Brain microvascular endothelial cell (primary cell): ENCODE measurements around the gene POLR2B.

ENCODE experiments used
- DNase-seq: peaks from one replicate; pipeline ENCODE4 v3.0.0-alpha.2; 2020
- H3K27ac ChIP-seq: fragments of 250-450 bp; sonication (Bioruptor Pico); 2 replicates; pipeline ENCODE4 v1.5.1; 2020; ENCODE audit warnings: mild to moderate bottlenecking, moderate library complexity
- H3K27me3 ChIP-seq: fragments of 250-450 bp; sonication (Bioruptor Pico); replicated peaks from 2 replicates; pipeline ENCODE4 v1.5.1; 2020; ENCODE audit warnings: mild to moderate bottlenecking
- H3K36me3 ChIP-seq: fragments of 250-450 bp; sonication (Bioruptor Pico); replicated peaks from 2 replicates; pipeline ENCODE4 v1.5.1; 2020; ENCODE audit warnings: mild to moderate bottlenecking
- H3K4me3 ChIP-seq: 2 replicates; pipeline ENCODE4 v1.5.1; 2011; ENCODE audit warnings: low read depth, mild to moderate bottlenecking, control low read depth, low read length, moderate library complexity
- in situ Hi-C: cut with HindIII; loops from 2 replicates; pipeline ENCODE4 v1.10.0; 2017; ENCODE audit warnings: low sequenced_read_pairs, low pct_ligation_motif_present
- TF ChIP-seq, protein P1 (sequence below): IDR thresholded peaks from 2 replicates; pipeline ENCODE4 v1.5.1; 2011; ENCODE audit warnings: low read depth, mild to moderate bottlenecking, moderate library complexity, low read length, control low read depth, inconsistent platforms; ENCODE audit errors: missing control alignments

The POLR2B gene

DNA sequence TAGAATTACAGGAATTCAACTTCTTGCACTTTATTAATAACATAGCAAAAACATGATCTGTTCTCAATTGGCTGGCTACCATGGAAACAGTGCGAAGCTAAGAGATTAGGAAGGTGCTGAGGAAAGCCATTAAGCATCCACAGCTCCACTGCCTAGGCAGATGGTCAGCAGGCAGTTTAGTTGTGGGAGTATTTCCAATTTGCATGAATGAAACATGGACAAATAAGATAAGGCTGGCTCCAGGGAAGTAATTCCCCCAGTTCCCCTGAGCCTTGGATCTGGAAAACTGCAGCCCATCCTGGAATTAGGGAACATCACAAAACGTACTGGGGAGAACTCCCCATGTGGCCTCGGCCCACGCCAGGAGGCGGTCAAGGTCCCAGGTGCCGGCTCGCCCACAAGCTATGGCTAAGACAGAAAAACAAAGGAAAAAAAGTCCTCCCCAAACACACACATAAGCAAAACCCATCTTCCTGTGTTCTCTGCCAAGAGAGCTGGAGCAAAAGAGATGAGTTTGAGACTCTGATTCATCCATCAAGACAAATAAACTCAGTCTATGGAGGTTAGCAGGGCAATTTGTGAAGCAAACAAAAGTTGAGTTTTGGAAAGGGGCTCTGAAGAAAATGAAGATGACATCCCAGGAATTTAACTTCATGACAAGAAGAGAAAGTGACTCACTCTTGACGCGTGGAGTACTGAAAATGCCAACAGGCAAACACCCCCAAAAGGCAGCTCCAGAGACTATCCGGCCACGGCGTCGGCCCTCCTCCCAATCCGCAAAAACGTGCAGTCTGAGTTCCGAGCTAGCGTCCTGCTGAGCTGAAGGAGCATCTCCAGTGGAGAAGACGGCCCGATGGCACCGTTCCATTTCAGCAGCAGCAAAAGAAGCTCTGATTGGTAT is 86.4 kb downstream of the POLR2B start:
- Histone ChIP-seq H3K4me3 (peak overlapping the region; percentile 12), H3K36me3 (peaks cover 42% of the 10 kb centered on the region), H3K27me3 (no peaks in the 10 kb centered on the region), H3K27ac (peak overlapping the region; percentile 82)
- in situ Hi-C loops, result no loop called here
- TF ChIP-seq, protein P1, sequence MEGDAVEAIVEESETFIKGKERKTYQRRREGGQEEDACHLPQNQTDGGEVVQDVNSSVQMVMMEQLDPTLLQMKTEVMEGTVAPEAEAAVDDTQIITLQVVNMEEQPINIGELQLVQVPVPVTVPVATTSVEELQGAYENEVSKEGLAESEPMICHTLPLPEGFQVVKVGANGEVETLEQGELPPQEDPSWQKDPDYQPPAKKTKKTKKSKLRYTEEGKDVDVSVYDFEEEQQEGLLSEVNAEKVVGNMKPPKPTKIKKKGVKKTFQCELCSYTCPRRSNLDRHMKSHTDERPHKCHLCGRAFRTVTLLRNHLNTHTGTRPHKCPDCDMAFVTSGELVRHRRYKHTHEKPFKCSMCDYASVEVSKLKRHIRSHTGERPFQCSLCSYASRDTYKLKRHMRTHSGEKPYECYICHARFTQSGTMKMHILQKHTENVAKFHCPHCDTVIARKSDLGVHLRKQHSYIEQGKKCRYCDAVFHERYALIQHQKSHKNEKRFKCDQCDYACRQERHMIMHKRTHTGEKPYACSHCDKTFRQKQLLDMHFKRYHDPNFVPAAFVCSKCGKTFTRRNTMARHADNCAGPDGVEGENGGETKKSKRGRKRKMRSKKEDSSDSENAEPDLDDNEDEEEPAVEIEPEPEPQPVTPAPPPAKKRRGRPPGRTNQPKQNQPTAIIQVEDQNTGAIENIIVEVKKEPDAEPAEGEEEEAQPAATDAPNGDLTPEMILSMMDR, result no peak
- DNase-seq, result peak; percentile 94

DNA sequence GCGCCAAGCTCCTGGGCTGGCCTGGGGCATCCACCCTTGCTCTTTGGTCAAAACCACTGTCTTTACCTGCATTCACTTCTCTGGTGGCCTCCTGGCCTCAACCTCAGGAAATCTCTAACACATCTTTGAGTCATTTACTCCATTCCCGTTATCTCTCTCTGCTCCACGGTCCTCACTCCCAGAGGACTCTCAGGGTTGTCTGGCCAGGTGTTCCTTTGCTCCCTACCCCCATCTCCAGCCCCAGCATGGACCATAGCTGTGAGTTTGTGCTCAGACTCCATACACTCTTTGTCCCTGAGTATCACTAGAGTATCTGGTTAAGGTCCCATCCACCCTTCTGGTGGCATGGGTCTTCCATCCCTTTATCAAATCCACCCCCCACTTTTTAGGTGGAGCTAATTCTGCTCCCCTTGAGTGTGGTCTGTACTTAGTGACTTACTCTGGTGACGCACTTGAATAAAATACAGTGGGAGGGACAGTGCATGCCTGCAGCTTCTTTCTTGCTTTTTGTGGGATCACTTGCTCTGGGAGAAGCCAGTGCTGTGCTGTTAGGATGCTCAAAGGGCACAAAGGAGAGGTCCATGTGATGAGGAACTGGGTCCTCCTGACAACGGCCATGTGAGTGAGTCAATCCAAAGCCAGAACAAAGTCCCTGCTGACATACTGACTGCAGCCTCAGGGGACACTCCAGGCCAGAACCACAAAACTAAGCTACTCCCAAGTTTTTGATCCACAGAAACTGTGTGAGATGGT is 87.2 kb downstream of the POLR2B start:
- peak overlapping the region; percentile 82 for H3K27ac ChIP-seq
- TF ChIP-seq, protein P1, result peak; percentile 18
- H3K36me3 ChIP-seq, result peaks cover 35% of the 10 kb centered on the region
- in situ Hi-C loops, result no loop called here
- no peaks in the 10 kb centered on the region for H3K27me3 ChIP-seq
- DNase-seq, result no peak
- peak overlapping the region; percentile 12 for H3K4me3 ChIP-seq

DNA sequence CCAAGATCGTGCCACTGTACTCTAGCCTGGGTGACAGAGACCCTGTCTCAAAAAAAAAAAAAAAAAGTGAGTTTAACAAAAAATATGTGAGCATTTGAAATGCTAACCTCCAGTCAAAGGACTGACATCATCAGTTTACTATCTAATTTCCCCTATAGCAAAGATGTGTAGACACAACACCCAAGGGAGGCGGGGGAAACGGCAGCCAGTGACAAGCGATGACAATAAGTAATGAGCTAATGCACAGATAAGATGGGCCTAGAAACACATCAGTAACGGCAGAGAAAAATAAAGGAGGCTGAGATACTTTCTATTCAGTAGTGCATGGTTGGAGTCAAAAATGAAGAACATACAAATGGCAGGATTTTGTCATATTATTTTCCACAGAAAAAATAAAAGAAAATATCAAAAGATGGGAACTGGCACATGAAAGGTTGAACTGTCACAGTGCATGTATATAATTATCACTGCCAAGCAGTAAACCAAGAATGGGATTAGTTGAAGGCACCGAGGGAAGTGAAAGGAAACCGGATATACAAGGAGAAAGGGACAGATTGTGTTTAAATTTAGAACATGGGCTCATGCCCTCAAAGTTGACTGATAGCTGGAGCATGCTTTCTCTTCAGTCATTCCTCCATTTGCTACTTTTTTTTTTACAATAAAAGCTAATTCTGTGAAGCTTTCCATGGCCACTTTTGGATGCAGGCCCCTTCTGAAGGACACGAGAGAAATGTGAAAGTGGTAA is 89.7 kb downstream of the POLR2B start:
- no peak for DNase-seq
- H3K36me3 ChIP-seq, result peaks cover 31% of the 10 kb centered on the region
- peak overlapping the region; percentile 53 for H3K27ac ChIP-seq
- TF ChIP-seq, protein P1, result no peak
- H3K4me3 ChIP-seq, result no peak overlapping the region
- no peaks in the 10 kb centered on the region for H3K27me3 ChIP-seq
- in situ Hi-C loops, result no loop called here

DNA sequence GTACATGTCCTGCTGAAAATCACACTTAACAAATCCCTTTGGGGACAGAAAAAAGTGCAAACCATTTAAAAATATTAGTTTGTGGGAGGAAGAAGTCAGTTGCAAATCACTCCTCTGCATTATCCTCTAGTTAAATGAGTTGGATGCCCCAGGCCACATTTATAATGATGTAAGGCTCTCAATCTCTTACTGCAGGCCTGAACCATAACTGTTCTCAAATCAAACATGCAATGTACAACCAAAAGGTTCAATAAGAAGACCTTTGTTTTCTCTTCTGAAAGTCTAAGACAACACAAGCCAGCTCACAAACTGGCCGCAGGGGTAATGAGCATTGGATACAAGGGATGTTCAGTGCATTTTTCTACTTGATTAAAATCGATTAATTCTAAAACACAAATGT is 91.8 kb downstream of the POLR2B start:
- H3K4me3 ChIP-seq, result no peak overlapping the region
- TF ChIP-seq, protein P1, result no peak
- no peaks in the 10 kb centered on the region for H3K27me3 ChIP-seq
- peak overlapping the region; percentile 2 for H3K27ac ChIP-seq
- in situ Hi-C loops, result no loop called here
- peaks cover 31% of the 10 kb centered on the region for H3K36me3 ChIP-seq
- no peak for DNase-seq

DNA sequence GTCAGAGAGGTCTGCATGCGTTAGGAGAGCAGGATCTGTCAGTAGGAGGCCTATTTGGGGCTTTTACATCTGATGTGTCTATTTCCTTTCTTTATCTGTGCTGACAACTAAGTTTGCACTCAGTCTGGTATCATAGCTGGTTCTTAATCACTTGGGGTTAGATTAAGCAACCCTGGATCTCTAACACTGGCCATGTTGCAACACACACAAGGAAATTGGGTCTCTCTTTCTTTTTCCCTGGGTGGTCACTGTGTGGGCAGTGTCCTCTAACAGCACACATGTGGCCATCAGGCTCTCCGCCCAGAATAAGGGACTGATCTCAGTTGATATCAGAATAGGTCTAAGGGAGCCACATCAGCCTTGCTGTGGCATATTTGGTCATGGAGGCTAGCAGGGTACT is 92.6 kb downstream of the POLR2B start:
- no peaks in the 10 kb centered on the region for H3K27me3 ChIP-seq
- peaks cover 31% of the 10 kb centered on the region for H3K36me3 ChIP-seq
- in situ Hi-C loops, result no loop called here
- peak; percentile 65 for DNase-seq
- H3K4me3 ChIP-seq, result no peak overlapping the region
- TF ChIP-seq, protein P1, result no peak
- H3K27ac ChIP-seq, result peak overlapping the region; percentile 9
